Stimulated activated CD8-positive, alpha-beta memory T cell treated with anti-CD3 and anti-CD28 coated beads, Interleukin-12 subunit alpha, Interleukin-12 subunit beta, amount 100 ng/mL, for 24 hours (primary cell): Measurements from ENCODE around the gene WWOX.

Experiments
- DNase-seq: peaks from one replicate; pipeline ENCODE4 v3.0.0-alpha.2; 2020; ENCODE audit errors: extremely low read depth

The WWOX gene

GRCh38 chr16:78862022-78862421 is 762.6 kb downstream of the WWOX start:
- no peak for DNase-seq

- no peak for DNase-seq
These were observed 767.1 kb downstream of the WWOX start for GRCh38 chr16:78866521-78866920.

GRCh38 chr16:78869492-78869891 is 770.0 kb downstream of the WWOX start:
- DNase-seq: no peak

GRCh38 chr16:78871241-78871640 is 771.8 kb downstream of the WWOX start:
- no peak for DNase-seq

GRCh38 chr16:78876671-78877070 is 777.2 kb downstream of the WWOX start:
- no peak for DNase-seq

- no peak for DNase-seq
These were observed 777.7 kb downstream of the WWOX start for GRCh38 chr16:78877114-78877655.

GRCh38 chr16:78878570-78878969 is 779.1 kb downstream of the WWOX start:
- DNase-seq: no peak

- DNase-seq: no peak
These were observed 779.6 kb downstream of the WWOX start for GRCh38 chr16:78879011-78879410.

- DNase-seq: no peak
These were observed 782.7 kb downstream of the WWOX start for GRCh38 chr16:78882150-78882549.

GRCh38 chr16:78882751-78883150 is 783.3 kb downstream of the WWOX start:
- DNase-seq: no peak

GRCh38 chr16:78884204-78884603 is 784.8 kb downstream of the WWOX start:
- no peak for DNase-seq

GRCh38 chr16:78889346-78889745 is 789.9 kb downstream of the WWOX start:
- DNase-seq: no peak

- no peak for DNase-seq
These were observed 791.0 kb downstream of the WWOX start for GRCh38 chr16:78890373-78890895.

GRCh38 chr16:78892951-78893733 is 793.7 kb downstream of the WWOX start:
- no peak for DNase-seq

- no peak for DNase-seq
These were observed 795.4 kb downstream of the WWOX start for GRCh38 chr16:78894886-78895285.

GRCh38 chr16:78895681-78896080 is 796.2 kb downstream of the WWOX start:
- DNase-seq: no peak

GRCh38 chr16:78896280-78896679 is 796.8 kb downstream of the WWOX start:
- no peak for DNase-seq

GRCh38 chr16:78897299-78897698 is 797.8 kb downstream of the WWOX start:
- no peak for DNase-seq

- DNase-seq: no peak
These were observed 800.8 kb downstream of the WWOX start for GRCh38 chr16:78900044-78900811.

GRCh38 chr16:78900966-78901365 is 801.5 kb downstream of the WWOX start:
- DNase-seq: no peak

- no peak for DNase-seq
These were observed 802.9 kb downstream of the WWOX start for GRCh38 chr16:78902321-78902720.

GRCh38 chr16:78903237-78903636 is 803.8 kb downstream of the WWOX start:
- DNase-seq: no peak

GRCh38 chr16:78903843-78904242 is 804.4 kb downstream of the WWOX start:
- no peak for DNase-seq
